Panc1 (cell line): ENCODE measurements around the gene RTF1. TPM values are rescaled to one million over a fixed set of nuclear protein-coding genes. Genes with fewer than 3 reads are reported as not detected.

Experiments
- ATAC-seq: fragments of 200-7000 bp; cut with Tn5 transposase; 2 replicates; pipeline ENCODE4 v1.9.1; 2020; ENCODE audit warnings: mild to moderate bottlenecking, moderate library complexity
- BruUV-seq: library from RNA; stranded (reverse); fragments of 400-500 nt; replicated peaks from 2 replicates; lab custom pipeline; 2021; lab: Mats Ljungman, UMichigan
- CTCF ChIA-PET: fragments of 300-600 bp; sonication (Branson Sonifier 250); formaldehyde crosslinking; loops from one replicate; lab custom pipeline; 2022; ENCODE audit warnings: antibody characterized with exemption; lab: Charles Lee
- POLR2A ChIA-PET: fragments of 300-600 bp; sonication (Branson Sonifier 250); formaldehyde crosslinking; loops from one replicate; lab custom pipeline; 2022; ENCODE audit warnings: antibody characterized with exemption; lab: Charles Lee
- DNase-seq: peaks from one replicate; pipeline ENCODE4 v3.0.0-alpha.2; 2010; ENCODE audit warnings: low read depth, low spot score
- H3K27ac ChIP-seq: 2 replicates; pipeline ENCODE4 v1.5.1; 2011; ENCODE audit warnings: mild to moderate bottlenecking, low read length, inconsistent platforms
- H3K27me3 ChIP-seq: fragments of 200-500 bp; sonication (Bioruptor generic); 2 replicates; pipeline ENCODE4 v1.6.0; 2014; ENCODE audit warnings: low read length, inconsistent platforms; ENCODE audit not compliant: control insufficient read depth, insufficient read depth
- H3K36me3 ChIP-seq: fragments of 200-500 bp; sonication (Bioruptor generic); 2 replicates; pipeline ENCODE4 v1.5.1; 2014; ENCODE audit warnings: inconsistent platforms, mild to moderate bottlenecking, low read length, moderate library complexity; ENCODE audit not compliant: control insufficient read depth, insufficient read depth
- H3K4me1 ChIP-seq: 2 replicates; pipeline ENCODE4 v1.5.1; 2011; ENCODE audit warnings: inconsistent platforms, mild to moderate bottlenecking, low read length, moderate library complexity; ENCODE audit not compliant: control insufficient read depth, insufficient read depth
- H3K4me3 ChIP-seq, 2 experiments: 2 replicates each; pipeline ENCODE4 v1.5.1; 2011 to 2012; ENCODE audit warnings: low read depth in 2 of 2, low read length in 2 of 2, mild to moderate bottlenecking in 2 of 2, inconsistent platforms in 1 of 2, moderate library complexity in 1 of 2
- H3K9me3 ChIP-seq: fragments of 200-500 bp; sonication (Bioruptor generic); 2 replicates; pipeline ENCODE4 v1.5.1; 2014; ENCODE audit warnings: low read depth, mild to moderate bottlenecking, inconsistent platforms, low read length, moderate library complexity; ENCODE audit not compliant: control insufficient read depth, insufficient read depth
- CTCF ChIP-seq: fragments of 450-650 bp; IDR thresholded peaks from 2 replicates; pipeline ENCODE4 v1.5.1; 2017; ENCODE audit warnings: mild to moderate bottlenecking
- POLR2AphosphoS5 ChIP-seq: IDR thresholded peaks from 2 replicates; pipeline ENCODE4 v1.6.1; 2012; ENCODE audit warnings: mild to moderate bottlenecking, low read depth, low read length, moderate library complexity
- REST ChIP-seq, 2 experiments: IDR thresholded peaks; 2 replicates each; pipeline ENCODE4 v1.6.1; 2011 to 2012; ENCODE audit warnings: low read depth in 2 of 2, control low read depth in 1 of 2, low read length in 1 of 2, mild to moderate bottlenecking in 1 of 2, moderate library complexity in 1 of 2; ENCODE audit not compliant: insufficient read depth in 1 of 2
- SIN3A ChIP-seq: IDR thresholded peaks from 2 replicates; pipeline ENCODE4 v1.6.1; 2012; ENCODE audit warnings: low read depth, mild to moderate bottlenecking, low read length, moderate library complexity, borderline replicate concordance; ENCODE audit not compliant: insufficient read depth
- TCF7L2 ChIP-seq: IDR thresholded peaks from 2 replicates; pipeline ENCODE4 v1.6.1; 2011; ENCODE audit warnings: mild to moderate bottlenecking, low read depth, low read length, inconsistent platforms
- in situ Hi-C: cut with HindIII; loops from 2 replicates; pipeline ENCODE4 v1.10.0; 2016; ENCODE audit warnings: low sequenced_read_pairs, low pct_unique_long_range_greater_than_20kb
- intact Hi-C: fragments of 100-400 bp; cut with micrococcal nuclease; formaldehyde crosslinking; loops from one replicate; pipeline ENCODE4 v1.10.0; 2022; ENCODE audit not compliant: unreplicated experiment
- total RNA-seq: library from RNA; stranded (reverse); gene quantifications from one replicate; pipeline ENCODE4 v1.2.1, GENCODE V29; 2021; ENCODE audit not compliant: unreplicated experiment

Gene RTF1
- total RNA-seq, 1 experiment from 2014 or later = 43.5 TPM

- Histone ChIP-seq H3K27ac (no peak within 1 kb of the TSS), H3K9me3 (no peaks in the 10 kb centered on the region), H3K27me3 (no peaks in the 10 kb centered on the region), H3K36me3 (no peaks in the 10 kb centered on the region), H3K4me3 (no peak within 1 kb of the TSS), H3K4me1 (no peaks in the 10 kb centered on the region)
- TF ChIP-seq POLR2AphosphoS5 (no peak), TCF7L2 (no peak), CTCF (no peak), REST (IDR thresholded peaks at IDR 0.05; ENCODE audit: insufficient read depth in 1 of 2, low read depth in 2 of 2, low read length in 1 of 2) (no peak), SIN3A (no peak)
- in situ Hi-C loops = no loop called here
- ChIA-PET CTCF (interaction anchor here (0.7 kb wide), 1 partner anchor 27 kb away, joined by 4 read pairs; no protein-coding TSS in a partner anchor), POLR2A (no interaction called here)
- ATAC-seq (no peak), DNase-seq (no peak)
- BruUV-seq = no TSS peak
- intact Hi-C loops = no loop called here
Measured at GRCh38 chr15:41513506-41514227, 96.8 kb downstream of the RTF1 start, which contains the start of gene LTK. Gene LTK (minus strand): TSS chr15:41513827. CDS start chr15:41513709, 118 bp downstream.

- no peak for ATAC-seq
- intact Hi-C loops = no loop called here
- Histone ChIP-seq H3K36me3 (no peaks in the 10 kb centered on the region), H3K27me3 (no peaks in the 10 kb centered on the region), H3K9me3 (no peaks in the 10 kb centered on the region), H3K4me3 (no peak overlapping the region), H3K4me1 (no peaks in the 10 kb centered on the region), H3K27ac (no peak overlapping the region)
- in situ Hi-C loops = no loop called here
- no peak for DNase-seq
- ChIA-PET POLR2A (no interaction called here), CTCF (no interaction called here)
- no TSS peak for BruUV-seq
- TF ChIP-seq CTCF (no peak), SIN3A (no peak), POLR2AphosphoS5 (no peak), REST (IDR thresholded peaks at IDR 0.05; ENCODE audit: insufficient read depth in 1 of 2, low read depth in 2 of 2, low read length in 1 of 2) (no peak), TCF7L2 (no peak)
Measured at GRCh38 chr15:41517895-41518449, 101.1 kb downstream of the RTF1 start.
